T-helper 2 cell treated with Interferon-gamma antibody and Interleukin-4, amounts not matched to agents 5 μg/mL and 100 μg/mL, for 36 hours (primary cell): ENCODE data around the gene TIGD7.

Experiments used
- DNase-seq: peaks from one replicate; pipeline ENCODE4 v3.0.0; 2021; ENCODE audit warnings: low spot score
- H3K27ac Mint-ChIP-seq: one replicate; pipeline ENCODE4 v1.8.0; 2021; ENCODE audit warnings: mild to moderate bottlenecking, mixed read lengths
- H3K27me3 Mint-ChIP-seq: one replicate; pipeline ENCODE4 v1.8.0; 2021; ENCODE audit warnings: low read depth, mixed read lengths
- H3K36me3 Mint-ChIP-seq: one replicate; pipeline ENCODE4 v1.8.0; 2021; ENCODE audit warnings: low read depth, mixed read lengths
- H3K4me1 Mint-ChIP-seq: one replicate; pipeline ENCODE4 v1.8.0; 2021; ENCODE audit warnings: low read depth, mixed read lengths
- H3K4me3 Mint-ChIP-seq: one replicate; pipeline ENCODE4 v1.8.0; 2022; ENCODE audit warnings: mild to moderate bottlenecking, moderate library complexity, mixed read lengths
- H3K9me3 Mint-ChIP-seq: one replicate; pipeline ENCODE4 v1.8.0; 2021; ENCODE audit warnings: mixed read lengths

The TIGD7 gene

GRCh38 chr16:3268294-3268693, 36.9 kb downstream of the TIGD7 start:
- Mint-ChIP-seq H3K27me3 (no peaks in the 10 kb centered on the region), H3K4me3 (no peak overlapping the region), H3K27ac (no peak overlapping the region), H3K4me1 (peaks cover 7% of the 10 kb centered on the region), H3K9me3 (peaks cover 15% of the 10 kb centered on the region), H3K36me3 (peaks cover 28% of the 10 kb centered on the region)
- no peak for DNase-seq

DNA sequence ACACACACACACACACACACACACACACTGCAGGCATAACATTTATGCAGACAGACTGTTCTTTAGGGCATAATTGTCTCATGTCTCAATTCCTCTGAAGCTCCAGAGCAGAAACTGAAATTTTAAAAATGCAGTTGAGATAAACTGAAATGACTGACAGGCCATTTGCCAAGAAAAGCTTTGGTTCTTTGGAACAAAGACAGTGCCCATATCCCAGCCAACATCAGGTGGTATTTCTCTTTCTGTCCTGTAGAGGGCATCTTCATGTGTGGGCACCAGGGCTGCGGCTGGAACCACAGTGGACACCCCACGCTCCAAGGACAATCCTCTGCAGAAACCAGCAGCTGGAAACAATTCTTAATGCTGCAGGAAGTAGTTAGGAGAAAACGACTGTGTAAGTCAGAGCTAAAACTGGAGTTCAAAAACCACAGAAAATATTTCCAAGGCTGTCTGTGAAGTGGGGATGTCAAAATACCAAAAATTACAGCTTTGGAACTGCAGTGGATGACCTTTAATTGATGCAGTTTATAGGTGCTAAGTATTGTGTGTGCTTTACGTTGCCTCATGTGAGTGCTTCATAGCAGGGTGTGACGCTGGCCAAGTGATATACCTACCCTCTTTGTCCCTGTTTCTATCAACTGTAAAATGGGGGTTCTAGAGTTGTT, 38.2 kb downstream of the TIGD7 start:
- Mint-ChIP-seq H3K4me3 (no peak overlapping the region), H3K27ac (no peak overlapping the region), H3K27me3 (no peaks in the 10 kb centered on the region), H3K36me3 (peaks cover 30% of the 10 kb centered on the region), H3K9me3 (peaks cover 24% of the 10 kb centered on the region), H3K4me1 (peaks cover 16% of the 10 kb centered on the region)
- no peak for DNase-seq

DNA sequence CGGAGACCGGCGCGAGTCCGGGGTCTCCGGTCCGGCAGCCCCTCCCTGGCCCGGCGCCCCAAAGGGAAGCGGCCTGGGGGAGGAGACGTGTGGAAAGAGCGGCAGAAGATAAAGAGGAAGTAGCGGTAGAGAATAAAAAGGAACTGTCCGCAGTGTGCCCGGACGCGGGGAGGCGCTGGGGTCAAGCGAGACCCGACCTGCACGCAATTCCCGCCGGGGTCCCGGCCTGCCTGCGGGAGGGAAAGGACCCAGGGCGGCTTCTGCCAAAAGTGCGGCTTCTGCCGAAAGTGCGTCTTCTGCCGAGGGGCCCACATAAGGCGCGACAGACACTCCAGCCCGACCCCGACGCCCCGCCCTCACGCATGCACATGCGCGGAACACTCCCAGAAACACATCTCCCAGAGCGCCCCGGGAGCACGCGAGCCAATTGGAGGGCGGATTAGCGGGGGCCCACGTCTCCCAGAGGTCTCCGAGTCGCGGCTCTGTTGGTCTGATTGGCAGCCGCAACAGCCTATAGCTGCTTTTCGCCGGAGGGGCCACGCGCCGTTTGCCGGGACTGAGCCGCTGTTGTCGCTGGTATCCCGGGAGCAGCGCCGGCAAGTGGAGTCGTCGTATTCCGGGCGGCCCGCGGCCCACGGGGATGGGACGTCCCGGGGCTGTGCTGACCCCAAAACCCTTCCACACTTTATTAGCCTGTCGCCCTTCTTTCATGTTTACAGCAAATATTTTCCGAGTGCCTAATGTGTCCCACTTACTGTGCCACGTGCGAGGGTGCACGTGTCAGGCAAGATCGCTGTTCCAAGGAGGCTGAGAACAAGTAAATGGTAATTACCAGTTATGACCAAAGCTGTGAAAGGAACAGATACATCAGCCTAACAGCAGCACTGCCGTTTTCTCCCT, 40.8 kb downstream of the TIGD7 start:
- DNase-seq: peak; percentile 97
- Mint-ChIP-seq H3K4me1 (peaks cover 18% of the 10 kb centered on the region), H3K36me3 (peaks cover 31% of the 10 kb centered on the region), H3K27me3 (no peaks in the 10 kb centered on the region), H3K9me3 (peaks cover 20% of the 10 kb centered on the region), H3K27ac (peak overlapping the region; percentile 97), H3K4me3 (peak overlapping the region; percentile 95)

DNA sequence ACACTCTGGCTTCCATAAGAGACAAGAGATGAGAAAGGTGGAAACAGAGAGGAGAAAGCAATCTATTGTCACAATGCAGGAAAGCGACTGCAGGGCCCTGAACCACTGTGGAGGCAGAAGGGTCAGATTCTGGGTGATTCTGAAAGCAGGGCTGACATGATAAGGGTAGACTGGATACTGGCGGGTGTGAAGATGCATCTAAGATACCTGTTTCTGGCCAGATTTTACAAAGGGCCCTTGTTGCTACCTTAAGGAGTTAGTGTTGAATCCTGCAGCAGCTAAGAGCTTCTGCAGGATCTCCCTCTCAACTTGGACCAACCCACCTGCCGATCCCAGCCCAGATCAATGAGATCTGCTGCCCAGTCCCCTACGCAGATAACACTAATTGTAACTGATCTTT, 42.7 kb downstream of the TIGD7 start:
- peaks cover 17% of the 10 kb centered on the region for H3K9me3 Mint-ChIP-seq

DNA sequence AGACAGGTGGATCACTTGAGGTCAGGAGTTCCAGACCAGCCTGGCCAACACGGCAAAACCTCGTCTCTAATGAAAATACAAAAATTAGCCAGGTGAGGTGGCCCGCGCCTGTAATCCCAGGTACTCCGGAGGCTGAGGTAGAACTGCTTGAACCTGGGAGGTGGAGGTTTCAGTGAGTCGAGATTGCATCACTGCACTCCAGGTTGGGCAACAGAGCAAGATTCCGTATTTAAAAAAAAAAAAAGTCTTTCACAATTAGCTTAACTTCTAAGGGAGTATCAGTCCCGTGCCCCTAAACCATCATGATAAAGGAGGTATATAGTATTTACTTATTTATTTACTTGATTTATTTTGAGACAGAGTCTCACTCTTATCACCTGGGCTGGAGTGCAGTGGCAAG, 45.4 kb downstream of the TIGD7 start:
- peaks cover 6% of the 10 kb centered on the region for H3K36me3 Mint-ChIP-seq
- no peak overlapping the region for H3K27ac Mint-ChIP-seq
- H3K4me1 Mint-ChIP-seq: peaks cover 17% of the 10 kb centered on the region
- DNase-seq: no peak
- H3K4me3 Mint-ChIP-seq: no peak overlapping the region
- peaks cover 17% of the 10 kb centered on the region for H3K9me3 Mint-ChIP-seq
- H3K27me3 Mint-ChIP-seq: peaks cover 2% of the 10 kb centered on the region

More for the DNA sequence above, 42.7 kb downstream of the TIGD7 start:
- peak overlapping the region; percentile 69 for H3K27ac Mint-ChIP-seq
- peaks cover 18% of the 10 kb centered on the region for H3K4me1 Mint-ChIP-seq
- H3K36me3 Mint-ChIP-seq: peaks cover 19% of the 10 kb centered on the region
- peaks cover 2% of the 10 kb centered on the region for H3K27me3 Mint-ChIP-seq
- no peak for DNase-seq
- H3K4me3 Mint-ChIP-seq: peak overlapping the region; percentile 73

DNA sequence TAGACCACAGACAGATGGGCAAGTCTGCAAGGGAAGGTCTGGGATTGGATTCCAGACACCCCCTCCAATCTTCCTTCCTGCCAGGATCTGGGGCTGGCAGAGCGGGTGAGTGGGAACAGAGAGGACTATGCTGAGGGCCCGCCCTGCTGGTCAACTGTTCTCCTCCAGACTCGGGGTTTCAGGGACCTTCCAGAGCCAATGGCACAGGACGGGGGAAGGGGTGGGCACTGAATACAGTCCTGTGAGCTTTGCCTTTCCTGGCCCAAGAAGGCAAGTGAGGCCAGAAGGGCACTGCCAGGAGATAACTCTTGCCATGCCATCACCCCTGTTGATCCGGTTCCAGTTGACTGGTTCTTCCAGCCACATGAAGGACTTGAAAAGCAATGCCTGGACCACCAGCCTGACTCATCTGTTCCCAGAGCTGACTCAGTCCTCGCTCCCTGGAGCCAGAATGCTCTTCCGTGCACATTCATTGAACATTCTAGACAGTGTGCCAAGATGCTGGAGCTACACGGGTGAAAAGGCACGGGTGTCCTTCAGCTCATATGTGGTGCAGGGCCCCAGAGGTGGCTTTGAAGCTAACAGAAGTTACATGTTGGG, 48.3 kb downstream of the TIGD7 start:
- peaks cover 1% of the 10 kb centered on the region for H3K36me3 Mint-ChIP-seq
- no peak for DNase-seq
- peaks cover 2% of the 10 kb centered on the region for H3K4me1 Mint-ChIP-seq
- H3K9me3 Mint-ChIP-seq: peaks cover 3% of the 10 kb centered on the region
- no peak overlapping the region for H3K4me3 Mint-ChIP-seq
- H3K27ac Mint-ChIP-seq: no peak overlapping the region
- H3K27me3 Mint-ChIP-seq: peaks cover 2% of the 10 kb centered on the region

- H3K9me3 Mint-ChIP-seq: no peaks in the 10 kb centered on the region
- H3K27ac Mint-ChIP-seq: no peak within 1 kb of the TSS
- H3K4me3 Mint-ChIP-seq: no peak within 1 kb of the TSS
- no peaks in the 10 kb centered on the region for H3K36me3 Mint-ChIP-seq
- no peak for DNase-seq
- no peaks in the 10 kb centered on the region for H3K4me1 Mint-ChIP-seq
- peaks cover 2% of the 10 kb centered on the region for H3K27me3 Mint-ChIP-seq
Measured at GRCh38 chr16:3256146-3256865, 48.9 kb downstream of the TIGD7 start, which contains the start of gene MEFV. Gene MEFV (minus strand): TSS chr16:3256633. CDS start chr16:3256587, 46 bp downstream.

DNA sequence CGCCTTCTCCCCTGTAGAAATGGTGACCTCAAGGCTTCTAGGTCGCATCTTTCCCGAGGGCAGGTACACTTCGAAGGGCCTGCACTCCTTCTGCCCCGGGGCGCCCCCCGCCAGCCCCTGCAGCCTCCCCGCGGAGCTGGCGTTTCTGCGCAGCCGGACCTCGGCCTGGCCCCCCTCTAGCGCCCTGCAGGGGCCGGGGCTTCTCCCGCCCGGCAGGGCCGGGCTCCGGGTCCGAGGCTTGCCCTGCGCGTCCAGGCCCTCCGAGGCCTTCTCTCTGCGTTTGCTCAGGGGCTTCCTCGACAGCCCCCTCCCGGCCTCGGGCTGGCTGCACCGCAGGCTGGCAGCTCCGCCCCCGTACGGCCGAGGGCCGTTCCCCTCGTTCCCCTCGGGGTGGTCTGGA, 50.9 kb downstream of the TIGD7 start:
- Mint-ChIP-seq H3K36me3 (no peaks in the 10 kb centered on the region), H3K9me3 (no peaks in the 10 kb centered on the region), H3K4me1 (no peaks in the 10 kb centered on the region), H3K4me3 (no peak overlapping the region), H3K27me3 (peaks cover 2% of the 10 kb centered on the region), H3K27ac (no peak overlapping the region)
- no peak for DNase-seq

DNA sequence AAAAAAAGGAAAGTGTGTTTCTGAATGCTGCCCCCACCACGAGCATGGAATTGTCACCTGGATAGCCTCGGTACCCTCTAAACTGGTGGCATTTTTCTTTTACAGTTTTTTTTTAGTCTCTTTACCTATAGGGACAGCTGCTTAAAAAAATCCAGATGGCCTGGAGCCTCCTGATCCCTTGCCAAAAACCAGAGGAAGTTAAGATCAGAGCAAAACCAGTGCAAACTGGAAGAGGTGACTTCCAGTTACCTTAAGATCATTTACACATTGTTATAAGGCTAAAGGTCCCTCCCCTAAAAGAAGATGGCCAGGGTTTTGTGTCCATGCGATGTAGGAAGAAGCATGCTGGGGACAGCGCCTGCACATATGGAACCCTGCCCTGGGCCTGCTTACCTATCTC, 52.3 kb downstream of the TIGD7 start:
- H3K9me3 Mint-ChIP-seq: no peaks in the 10 kb centered on the region
- DNase-seq: no peak
- H3K4me1 Mint-ChIP-seq: no peaks in the 10 kb centered on the region
- H3K27me3 Mint-ChIP-seq: peaks cover under 1% of the 10 kb centered on the region
- no peak overlapping the region for H3K4me3 Mint-ChIP-seq
- no peaks in the 10 kb centered on the region for H3K36me3 Mint-ChIP-seq
- H3K27ac Mint-ChIP-seq: no peak overlapping the region

DNA sequence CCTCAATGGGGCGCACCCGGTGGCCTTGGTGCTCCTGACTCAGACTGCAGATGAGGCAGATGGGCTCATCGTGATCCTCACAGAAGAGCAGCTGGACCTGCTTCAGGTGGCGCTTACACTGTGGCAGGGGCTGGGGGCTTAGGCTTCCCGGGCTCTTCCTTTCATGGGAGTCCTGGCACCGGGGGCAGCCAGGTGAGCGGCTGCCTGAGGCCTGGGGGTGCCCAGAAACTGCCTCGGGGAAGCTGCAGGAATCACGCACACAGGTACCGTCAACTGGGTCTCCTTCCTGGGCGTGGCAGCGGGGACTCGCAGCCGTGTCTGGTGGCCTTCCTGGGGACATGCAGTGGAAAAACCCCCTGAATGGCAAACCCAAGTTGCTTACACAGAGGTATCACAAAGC, 55.8 kb downstream of the TIGD7 start:
- DNase-seq: no peak
- H3K4me1 Mint-ChIP-seq: no peaks in the 10 kb centered on the region
- H3K4me3 Mint-ChIP-seq: no peak overlapping the region
- peaks cover 3% of the 10 kb centered on the region for H3K27me3 Mint-ChIP-seq
- no peak overlapping the region for H3K27ac Mint-ChIP-seq
- H3K9me3 Mint-ChIP-seq: no peaks in the 10 kb centered on the region
- H3K36me3 Mint-ChIP-seq: no peaks in the 10 kb centered on the region

DNA sequence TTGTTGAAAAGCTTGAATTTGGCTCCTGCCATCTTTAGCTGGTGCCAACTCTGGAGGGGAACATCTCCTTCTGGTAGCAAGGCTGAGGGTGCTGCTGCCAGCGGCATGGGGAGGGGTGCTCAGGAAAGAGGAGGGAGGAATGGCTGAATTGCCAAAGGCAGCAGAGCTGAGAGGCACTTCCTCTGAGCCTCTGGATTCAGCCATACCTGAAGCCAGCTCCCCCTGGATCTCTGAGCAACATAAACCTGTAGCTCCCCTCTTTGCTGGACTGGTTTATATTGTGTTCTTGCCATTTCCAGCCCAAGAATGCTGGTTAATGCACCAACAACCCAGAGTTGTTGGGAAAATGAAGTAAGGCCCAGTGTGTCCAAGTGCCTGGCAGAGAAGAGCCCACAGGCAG, 56.2 kb downstream of the TIGD7 start:
- Mint-ChIP-seq H3K4me1 (no peaks in the 10 kb centered on the region), H3K9me3 (no peaks in the 10 kb centered on the region), H3K4me3 (no peak overlapping the region), H3K27ac (no peak overlapping the region), H3K36me3 (no peaks in the 10 kb centered on the region), H3K27me3 (peaks cover 3% of the 10 kb centered on the region)
- no peak for DNase-seq
